ENCODE measurements around the gene CDYL2. TPM values are rescaled to one million over a fixed set of nuclear protein-coding genes. Genes with fewer than 3 reads are reported as not detected.

CDYL2 gene
- total RNA-seq, 4 donors from 2014 or later, result 0.80 to 2.8 (median 1.8) TPM

DNA sequence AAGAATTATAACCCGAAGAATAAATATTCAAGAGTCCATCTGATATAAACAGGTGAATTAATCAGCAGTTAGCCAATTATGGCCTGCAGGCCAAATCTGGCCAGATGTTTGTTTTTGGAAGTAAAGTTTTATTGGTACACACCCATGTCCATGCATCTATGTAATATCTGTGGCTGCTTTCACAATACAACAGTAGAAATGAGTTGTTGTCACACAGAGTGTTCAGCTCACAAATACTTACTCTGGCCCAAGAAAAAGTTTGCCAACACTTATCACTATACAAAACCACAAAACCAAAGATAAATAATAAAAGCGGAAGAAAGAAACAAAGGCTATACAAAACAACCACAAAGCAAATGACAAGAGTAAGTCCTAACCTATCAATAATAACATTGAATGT is 109.4 kb downstream of the CDYL2 start:
- no peaks in the 10 kb centered on the region for H3K9me3 ChIP-seq
- H3K27ac ChIP-seq, result no peak overlapping the region
- no peak overlapping the region for H3K4me3 ChIP-seq
- ATAC-seq, result no peak
- H3K4me1 ChIP-seq, result no peaks in the 10 kb centered on the region
- H3K36me3 ChIP-seq, result no peaks in the 10 kb centered on the region
- TF ChIP-seq, protein P1, sequence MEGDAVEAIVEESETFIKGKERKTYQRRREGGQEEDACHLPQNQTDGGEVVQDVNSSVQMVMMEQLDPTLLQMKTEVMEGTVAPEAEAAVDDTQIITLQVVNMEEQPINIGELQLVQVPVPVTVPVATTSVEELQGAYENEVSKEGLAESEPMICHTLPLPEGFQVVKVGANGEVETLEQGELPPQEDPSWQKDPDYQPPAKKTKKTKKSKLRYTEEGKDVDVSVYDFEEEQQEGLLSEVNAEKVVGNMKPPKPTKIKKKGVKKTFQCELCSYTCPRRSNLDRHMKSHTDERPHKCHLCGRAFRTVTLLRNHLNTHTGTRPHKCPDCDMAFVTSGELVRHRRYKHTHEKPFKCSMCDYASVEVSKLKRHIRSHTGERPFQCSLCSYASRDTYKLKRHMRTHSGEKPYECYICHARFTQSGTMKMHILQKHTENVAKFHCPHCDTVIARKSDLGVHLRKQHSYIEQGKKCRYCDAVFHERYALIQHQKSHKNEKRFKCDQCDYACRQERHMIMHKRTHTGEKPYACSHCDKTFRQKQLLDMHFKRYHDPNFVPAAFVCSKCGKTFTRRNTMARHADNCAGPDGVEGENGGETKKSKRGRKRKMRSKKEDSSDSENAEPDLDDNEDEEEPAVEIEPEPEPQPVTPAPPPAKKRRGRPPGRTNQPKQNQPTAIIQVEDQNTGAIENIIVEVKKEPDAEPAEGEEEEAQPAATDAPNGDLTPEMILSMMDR (IDR thresholded peaks at IDR 0.05 in 4 of 5, conservative IDR thresholded peaks at IDR 0.05 in 1 of 5), result no peak
- no peak for TF ChIP-seq POLR2A (IDR thresholded peaks at IDR 0.05)
- DNase-seq, result no peak
- intact Hi-C loops (cut with DNase I; ENCODE audit: low total_unique reads), result no loop called here
- no peaks in the 10 kb centered on the region for H3K27me3 ChIP-seq
- in situ Hi-C loops (cut with MboI; ENCODE audit: low sequenced_read_pairs in 4 of 4), result no loop called here

DNA sequence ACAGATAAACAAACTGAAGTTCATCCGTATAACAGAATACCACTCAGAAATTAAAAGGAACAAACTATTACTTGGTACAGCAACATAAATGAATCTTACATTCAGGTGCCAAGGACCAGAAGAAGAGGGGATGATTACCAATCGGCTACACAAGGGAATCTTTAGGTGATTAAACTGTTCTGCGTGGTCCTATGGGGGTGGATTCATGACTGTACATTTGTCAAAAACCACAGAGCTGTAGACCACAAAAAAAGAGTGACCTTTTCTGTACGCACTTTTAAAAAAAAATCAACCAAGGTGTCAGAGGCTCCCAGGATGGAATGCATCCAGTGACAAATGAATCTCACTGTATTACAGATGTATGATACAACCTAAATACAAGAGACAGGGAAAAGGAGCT is 110.8 kb downstream of the CDYL2 start:
- Histone ChIP-seq H3K27me3 (no peaks in the 10 kb centered on the region), H3K4me3 (no peak overlapping the region), H3K36me3 (no peaks in the 10 kb centered on the region), H3K4me1 (no peaks in the 10 kb centered on the region), H3K9me3 (no peaks in the 10 kb centered on the region), H3K27ac (no peak overlapping the region)
- TF ChIP-seq POLR2A (IDR thresholded peaks at IDR 0.05), result no peak
- TF ChIP-seq, protein P1 (IDR thresholded peaks at IDR 0.05 in 4 of 5, conservative IDR thresholded peaks at IDR 0.05 in 1 of 5), result no peak
- in situ Hi-C loops (cut with MboI; ENCODE audit: low sequenced_read_pairs in 4 of 4) (no loop called here), intact Hi-C loops (cut with DNase I; ENCODE audit: low total_unique reads) (no loop called here)
- DNase-seq, result no peak
- no peak for ATAC-seq

DNA sequence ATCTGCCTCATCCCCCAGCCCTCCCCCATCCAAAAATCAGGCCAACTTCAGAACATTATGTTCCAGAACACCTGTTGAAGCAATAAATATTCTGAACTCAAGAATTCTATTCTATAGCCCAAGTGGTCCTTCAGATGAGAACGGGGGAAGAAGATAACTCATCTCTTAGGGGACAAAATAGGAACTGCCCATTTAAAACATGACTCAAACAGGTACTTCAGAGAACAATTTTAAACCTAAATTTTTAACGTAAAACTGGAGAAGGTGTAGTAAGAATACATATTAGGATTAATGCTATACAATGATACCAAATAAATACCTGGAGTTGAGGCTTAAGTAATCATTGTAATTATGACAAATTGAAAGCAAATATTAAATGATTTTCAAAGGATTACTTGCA is 112.1 kb downstream of the CDYL2 start:
- intact Hi-C loops (cut with DNase I; ENCODE audit: low total_unique reads), result no loop called here
- no peak for ATAC-seq
- no peaks in the 10 kb centered on the region for H3K9me3 ChIP-seq
- no peaks in the 10 kb centered on the region for H3K27me3 ChIP-seq
- no peak overlapping the region for H3K4me3 ChIP-seq
- in situ Hi-C loops (cut with MboI; ENCODE audit: low sequenced_read_pairs in 4 of 4), result no loop called here
- DNase-seq, result no peak
- no peaks in the 10 kb centered on the region for H3K4me1 ChIP-seq
- no peak overlapping the region for H3K27ac ChIP-seq
- H3K36me3 ChIP-seq, result no peaks in the 10 kb centered on the region
- no peak for TF ChIP-seq POLR2A (IDR thresholded peaks at IDR 0.05)
- TF ChIP-seq, protein P1 (IDR thresholded peaks at IDR 0.05 in 4 of 5, conservative IDR thresholded peaks at IDR 0.05 in 1 of 5), result no peak

DNA sequence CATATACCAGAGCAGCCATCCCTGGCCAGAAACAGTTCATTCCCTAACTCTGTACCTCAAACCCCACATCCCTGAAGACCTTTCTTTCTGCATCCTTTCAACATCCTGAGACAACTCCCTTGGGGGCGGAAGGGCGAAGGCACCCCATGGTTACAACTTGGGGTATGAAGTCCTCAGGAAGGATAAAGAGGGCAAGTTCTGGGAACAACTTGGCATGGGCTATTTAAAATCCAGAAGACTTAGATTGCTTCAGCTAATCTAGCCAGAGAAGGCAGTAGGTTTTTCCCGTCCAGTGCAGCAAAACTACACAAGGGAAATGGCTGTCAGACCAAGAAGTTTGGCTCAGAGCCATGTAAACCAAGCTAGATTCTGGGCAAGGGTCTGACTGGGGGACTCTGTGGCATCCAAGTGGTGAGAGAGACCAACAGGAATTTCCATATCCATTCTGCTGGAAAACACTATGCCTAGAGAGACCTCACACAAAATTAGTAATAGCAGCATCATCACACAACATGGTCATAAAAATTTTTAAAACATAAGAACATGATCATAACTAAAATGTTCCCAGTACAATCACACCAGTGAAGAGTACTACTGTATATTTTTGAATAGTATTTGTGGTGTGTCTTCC is 113.2 kb downstream of the CDYL2 start:
- in situ Hi-C loops (cut with MboI; ENCODE audit: low sequenced_read_pairs in 4 of 4), result no loop called here

More for the DNA sequence above, 113.2 kb downstream of the CDYL2 start:
- Histone ChIP-seq H3K4me1 (no peaks in the 10 kb centered on the region), H3K9me3 (no peaks in the 10 kb centered on the region), H3K27ac (no peak overlapping the region), H3K27me3 (no peaks in the 10 kb centered on the region), H3K36me3 (no peaks in the 10 kb centered on the region), H3K4me3 (no peak overlapping the region)
- intact Hi-C loops (cut with DNase I; ENCODE audit: low total_unique reads), result no loop called here
- ATAC-seq, result no peak
- no peak for DNase-seq
- TF ChIP-seq, protein P1 (IDR thresholded peaks at IDR 0.05 in 4 of 5, conservative IDR thresholded peaks at IDR 0.05 in 1 of 5), result no peak
- no peak for TF ChIP-seq POLR2A (IDR thresholded peaks at IDR 0.05)
